ENCODE results near the gene TESMIN. TPM values are rescaled to one million over a fixed set of nuclear protein-coding genes. Genes with fewer than 3 reads are reported as not detected.

The TESMIN gene
- total and polyA plus RNA-seq, 2 donors: 2.0 to 4.6 TPM

- Histone ChIP-seq H3K4me1 (ENCODE audit: control insufficient read depth in 2 of 2, insufficient read depth in 2 of 2, low read length in 2 of 2) (no peaks in the 10 kb centered on the region), H3K27me3 (ENCODE audit: control insufficient read depth in 2 of 2, insufficient read depth in 1 of 2, low read length in 1 of 2) (no peaks in the 10 kb centered on the region), H3K27ac (ENCODE audit: low read depth in 1 of 2, low read length in 1 of 2) (no peak overlapping the region), H3K36me3 (ENCODE audit: control insufficient read depth in 2 of 2, insufficient read depth in 2 of 2, low read length in 1 of 2) (peaks cover 0 to 20% of the 10 kb centered on the region in 2 donors), H3K4me3 (ENCODE audit: low read length in 2 of 2) (no peak overlapping the region), H3K9me3 (ENCODE audit: control insufficient read depth in 2 of 2, insufficient read depth in 1 of 2, low read length in 1 of 2) (no peaks in the 10 kb centered on the region)
- 90% methylated on average over 16 of the region's 16 CpGs for WGBS
- no peak for DNase-seq (ENCODE audit: low read depth in 6 of 9, low spot score in 9 of 9)
Measured at GRCh38 chr11:68764746-68765145, 13.4 kb upstream of the TESMIN start.

- Histone ChIP-seq H3K36me3 (ENCODE audit: control insufficient read depth in 2 of 2, insufficient read depth in 2 of 2, low read length in 1 of 2) (peaks cover 3 to 20% of the 10 kb centered on the region in 2 donors), H3K27ac (ENCODE audit: low read depth in 1 of 2, low read length in 1 of 2) (no peak overlapping the region), H3K4me1 (ENCODE audit: control insufficient read depth in 2 of 2, insufficient read depth in 2 of 2, low read length in 2 of 2) (no peaks in the 10 kb centered on the region), H3K4me3 (ENCODE audit: low read length in 2 of 2) (no peak overlapping the region), H3K9me3 (ENCODE audit: control insufficient read depth in 2 of 2, insufficient read depth in 1 of 2, low read length in 1 of 2) (no peaks in the 10 kb centered on the region), H3K27me3 (ENCODE audit: control insufficient read depth in 2 of 2, insufficient read depth in 1 of 2, low read length in 1 of 2) (no peaks in the 10 kb centered on the region)
- 97% methylated on average over 14 of the region's 14 CpGs for WGBS
- no peak for DNase-seq (ENCODE audit: low read depth in 6 of 9, low spot score in 9 of 9)
Measured at GRCh38 chr11:68763926-68764657, 12.8 kb upstream of the TESMIN start.

GRCh38 chr11:68763181-68763721 lies 11.9 kb upstream of the TESMIN start:
- DNase-seq (ENCODE audit: low read depth in 6 of 9, low spot score in 9 of 9): no peak
- H3K9me3 ChIP-seq (ENCODE audit: control insufficient read depth in 2 of 2, insufficient read depth in 1 of 2, low read length in 1 of 2): no peaks in the 10 kb centered on the region
- peaks cover 3 to 17% of the 10 kb centered on the region in 2 donors for H3K36me3 ChIP-seq (ENCODE audit: control insufficient read depth in 2 of 2, insufficient read depth in 2 of 2, low read length in 1 of 2)
- no peak overlapping the region for H3K27ac ChIP-seq (ENCODE audit: low read depth in 1 of 2, low read length in 1 of 2)
- WGBS: 94% methylated on average over 10 of the region's 10 CpGs
- no peaks in the 10 kb centered on the region for H3K27me3 ChIP-seq (ENCODE audit: control insufficient read depth in 2 of 2, insufficient read depth in 1 of 2, low read length in 1 of 2)
- H3K4me1 ChIP-seq (ENCODE audit: control insufficient read depth in 2 of 2, insufficient read depth in 2 of 2, low read length in 2 of 2): no peaks in the 10 kb centered on the region
- H3K4me3 ChIP-seq (ENCODE audit: low read length in 2 of 2): no peak overlapping the region

- Histone ChIP-seq H3K4me1 (ENCODE audit: control insufficient read depth in 2 of 2, insufficient read depth in 2 of 2, low read length in 2 of 2) (no peaks in the 10 kb centered on the region), H3K27me3 (ENCODE audit: control insufficient read depth in 2 of 2, insufficient read depth in 1 of 2, low read length in 1 of 2) (no peaks in the 10 kb centered on the region), H3K27ac (ENCODE audit: low read depth in 1 of 2, low read length in 1 of 2) (no peak overlapping the region), H3K9me3 (ENCODE audit: control insufficient read depth in 2 of 2, insufficient read depth in 1 of 2, low read length in 1 of 2) (no peaks in the 10 kb centered on the region), H3K36me3 (ENCODE audit: control insufficient read depth in 2 of 2, insufficient read depth in 2 of 2, low read length in 1 of 2) (peaks cover 3 to 21% of the 10 kb centered on the region in 2 donors), H3K4me3 (ENCODE audit: low read length in 2 of 2) (no peak overlapping the region)
- no peak for DNase-seq (ENCODE audit: low read depth in 6 of 9, low spot score in 9 of 9)
- 92% methylated on average over 15 of the region's 15 CpGs for WGBS
Measured at GRCh38 chr11:68762481-68762880, 11.2 kb upstream of the TESMIN start.

GRCh38 chr11:68761801-68762200 lies 10.5 kb upstream of the TESMIN start:
- DNase-seq (ENCODE audit: low read depth in 6 of 9, low spot score in 9 of 9): no peak
- peaks cover 5 to 22% of the 10 kb centered on the region in 2 donors for H3K36me3 ChIP-seq (ENCODE audit: control insufficient read depth in 2 of 2, insufficient read depth in 2 of 2, low read length in 1 of 2)
- 87% methylated on average over 12 of the region's 12 CpGs for WGBS

GRCh38 chr11:68759991-68760390 lies 8.7 kb upstream of the TESMIN start:
- H3K4me1 ChIP-seq (ENCODE audit: control insufficient read depth in 2 of 2, insufficient read depth in 2 of 2, low read length in 2 of 2): no peaks in the 10 kb centered on the region
- no peak overlapping the region for H3K27ac ChIP-seq (ENCODE audit: low read depth in 1 of 2, low read length in 1 of 2)
- no peaks in the 10 kb centered on the region for H3K9me3 ChIP-seq (ENCODE audit: control insufficient read depth in 2 of 2, insufficient read depth in 1 of 2, low read length in 1 of 2)
- H3K36me3 ChIP-seq (ENCODE audit: control insufficient read depth in 2 of 2, insufficient read depth in 2 of 2, low read length in 1 of 2): peaks cover 8 to 22% of the 10 kb centered on the region in 2 donors
- DNase-seq (ENCODE audit: low read depth in 6 of 9, low spot score in 9 of 9): no peak
- H3K4me3 ChIP-seq (ENCODE audit: low read length in 2 of 2): no peak overlapping the region
- WGBS: 94% methylated on average over 15 of the region's 15 CpGs
- H3K27me3 ChIP-seq (ENCODE audit: control insufficient read depth in 2 of 2, insufficient read depth in 1 of 2, low read length in 1 of 2): no peaks in the 10 kb centered on the region

More at GRCh38 chr11:68761801-68762200, 10.5 kb upstream of the TESMIN start:
- H3K4me1 ChIP-seq (ENCODE audit: control insufficient read depth in 2 of 2, insufficient read depth in 2 of 2, low read length in 2 of 2): no peaks in the 10 kb centered on the region
- H3K27me3 ChIP-seq (ENCODE audit: control insufficient read depth in 2 of 2, insufficient read depth in 1 of 2, low read length in 1 of 2): no peaks in the 10 kb centered on the region
- H3K27ac ChIP-seq (ENCODE audit: low read depth in 1 of 2, low read length in 1 of 2): no peak overlapping the region
- H3K4me3 ChIP-seq (ENCODE audit: low read length in 2 of 2): no peak overlapping the region
- no peaks in the 10 kb centered on the region for H3K9me3 ChIP-seq (ENCODE audit: control insufficient read depth in 2 of 2, insufficient read depth in 1 of 2, low read length in 1 of 2)

- Histone ChIP-seq H3K4me3 (ENCODE audit: low read length in 2 of 2) (no peak overlapping the region), H3K36me3 (ENCODE audit: control insufficient read depth in 2 of 2, insufficient read depth in 2 of 2, low read length in 1 of 2) (peaks cover 8 to 22% of the 10 kb centered on the region in 2 donors), H3K27ac (ENCODE audit: low read depth in 1 of 2, low read length in 1 of 2) (no peak overlapping the region), H3K4me1 (ENCODE audit: control insufficient read depth in 2 of 2, insufficient read depth in 2 of 2, low read length in 2 of 2) (no peaks in the 10 kb centered on the region), H3K9me3 (ENCODE audit: control insufficient read depth in 2 of 2, insufficient read depth in 1 of 2, low read length in 1 of 2) (no peaks in the 10 kb centered on the region), H3K27me3 (ENCODE audit: control insufficient read depth in 2 of 2, insufficient read depth in 1 of 2, low read length in 1 of 2) (no peaks in the 10 kb centered on the region)
- WGBS: 93% methylated on average over 8 of the region's 8 CpGs
- no peak for DNase-seq (ENCODE audit: low read depth in 6 of 9, low spot score in 9 of 9)
Measured at GRCh38 chr11:68757711-68758110, 6.4 kb upstream of the TESMIN start.

GRCh38 chr11:68756171-68756766 lies 4.9 kb upstream of the TESMIN start:
- Histone ChIP-seq H3K4me1 (ENCODE audit: control insufficient read depth in 2 of 2, insufficient read depth in 2 of 2, low read length in 2 of 2) (no peaks in the 10 kb centered on the region), H3K4me3 (ENCODE audit: low read length in 2 of 2) (no peak overlapping the region), H3K9me3 (ENCODE audit: control insufficient read depth in 2 of 2, insufficient read depth in 1 of 2, low read length in 1 of 2) (no peaks in the 10 kb centered on the region), H3K27ac (ENCODE audit: low read depth in 1 of 2, low read length in 1 of 2) (no peak overlapping the region), H3K36me3 (ENCODE audit: control insufficient read depth in 2 of 2, insufficient read depth in 2 of 2, low read length in 1 of 2) (peaks cover 8 to 15% of the 10 kb centered on the region in 2 donors), H3K27me3 (ENCODE audit: control insufficient read depth in 2 of 2, insufficient read depth in 1 of 2, low read length in 1 of 2) (no peaks in the 10 kb centered on the region)
- 94% methylated on average over 12 of the region's 12 CpGs for WGBS
- DNase-seq (ENCODE audit: low read depth in 6 of 9, low spot score in 9 of 9): no peak

GRCh38 chr11:68753300-68753699 lies 2.0 kb upstream of the TESMIN start:
- WGBS: 84% methylated on average over 9 of the region's 9 CpGs
- Histone ChIP-seq H3K9me3 (ENCODE audit: control insufficient read depth in 2 of 2, insufficient read depth in 1 of 2, low read length in 1 of 2) (peaks cover 0 to 3% of the 10 kb centered on the region in 2 donors), H3K4me1 (ENCODE audit: control insufficient read depth in 2 of 2, insufficient read depth in 2 of 2, low read length in 2 of 2) (peaks cover 4 to 7% of the 10 kb centered on the region in 2 donors), H3K27ac (ENCODE audit: low read depth in 1 of 2, low read length in 1 of 2) (no peak overlapping the region), H3K4me3 (ENCODE audit: low read length in 2 of 2) (no peak overlapping the region), H3K36me3 (ENCODE audit: control insufficient read depth in 2 of 2, insufficient read depth in 2 of 2, low read length in 1 of 2) (peaks cover 5 to 8% of the 10 kb centered on the region in 2 donors), H3K27me3 (ENCODE audit: control insufficient read depth in 2 of 2, insufficient read depth in 1 of 2, low read length in 1 of 2) (peaks cover 0 to 2% of the 10 kb centered on the region in 2 donors)
- peak in 3 of 9 donors; percentile 21 to 41 (median 33) for DNase-seq (ENCODE audit: low read depth in 6 of 9, low spot score in 9 of 9)
